HG03060 (cell line): Measurements from ENCODE around the gene PALM.
"Not testable (repeated sequence)": the region's sequence is repeated elsewhere in the genome, so short reads cannot be mapped to it uniquely, and the experiment has no call there.

Source experiments
- ATAC-seq: cut with Tn5 transposase; IDR thresholded peaks from one replicate; pipeline ENCODE4 v1.9.1; 2021; ENCODE audit warnings: low read depth, moderate number of reproducible peaks; ENCODE audit not compliant: unreplicated experiment

The PALM gene

DNA sequence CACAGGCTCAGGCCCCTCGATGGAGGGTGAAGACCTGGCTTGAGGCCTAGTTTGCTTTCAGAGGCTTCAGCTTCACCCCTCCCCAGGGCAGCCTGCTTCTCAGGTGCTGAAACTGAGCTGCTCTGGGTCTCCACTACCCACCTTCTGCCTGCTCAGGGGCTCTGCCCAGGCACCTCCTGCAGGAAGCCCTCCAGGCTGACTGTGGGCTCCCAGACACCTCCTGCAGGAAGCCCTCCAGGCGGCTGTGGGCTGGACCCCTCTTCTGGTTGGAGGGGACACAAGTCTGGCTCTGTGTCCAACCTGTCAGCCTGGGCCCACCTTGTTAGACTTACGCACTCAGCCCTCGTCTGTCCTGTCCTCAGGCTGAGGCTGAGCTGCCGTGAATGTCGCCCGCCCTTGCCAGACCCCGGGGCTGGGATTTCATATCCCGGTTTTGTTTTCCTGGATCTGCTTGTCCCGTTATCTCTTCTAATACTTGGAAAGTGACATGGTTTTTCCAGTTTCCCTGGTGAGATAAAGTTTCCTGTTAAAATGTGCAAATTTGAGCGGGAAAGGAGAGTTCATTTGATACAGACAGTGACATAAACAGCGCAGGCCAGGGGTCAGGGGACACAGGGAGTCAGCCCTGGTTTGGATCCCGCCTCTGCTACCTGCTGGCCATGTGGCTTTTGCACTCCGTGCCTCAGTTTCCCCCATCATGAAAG is 21.4 kb downstream of the PALM start:
- no peak for ATAC-seq

DNA sequence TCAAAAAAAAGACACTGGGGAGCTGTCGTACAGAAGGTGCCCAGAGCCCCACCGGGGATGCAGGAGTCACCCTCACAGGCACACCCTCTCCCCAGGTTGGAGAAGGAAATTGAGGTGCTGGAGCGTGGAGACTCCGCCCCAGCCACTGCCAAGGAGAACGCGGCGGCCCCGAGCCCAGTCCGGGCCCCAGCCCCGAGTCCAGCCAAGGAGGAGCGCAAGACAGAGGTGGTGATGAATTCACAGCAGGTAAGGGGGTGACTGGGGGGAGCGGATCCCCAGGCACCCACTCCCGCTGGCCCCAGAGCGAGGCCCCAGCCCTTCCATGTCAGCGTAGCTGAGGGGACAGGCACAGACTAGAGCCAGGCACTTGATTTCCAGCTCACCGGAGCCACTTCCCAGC is 22.3 kb downstream of the PALM start:
- ATAC-seq: no peak

DNA sequence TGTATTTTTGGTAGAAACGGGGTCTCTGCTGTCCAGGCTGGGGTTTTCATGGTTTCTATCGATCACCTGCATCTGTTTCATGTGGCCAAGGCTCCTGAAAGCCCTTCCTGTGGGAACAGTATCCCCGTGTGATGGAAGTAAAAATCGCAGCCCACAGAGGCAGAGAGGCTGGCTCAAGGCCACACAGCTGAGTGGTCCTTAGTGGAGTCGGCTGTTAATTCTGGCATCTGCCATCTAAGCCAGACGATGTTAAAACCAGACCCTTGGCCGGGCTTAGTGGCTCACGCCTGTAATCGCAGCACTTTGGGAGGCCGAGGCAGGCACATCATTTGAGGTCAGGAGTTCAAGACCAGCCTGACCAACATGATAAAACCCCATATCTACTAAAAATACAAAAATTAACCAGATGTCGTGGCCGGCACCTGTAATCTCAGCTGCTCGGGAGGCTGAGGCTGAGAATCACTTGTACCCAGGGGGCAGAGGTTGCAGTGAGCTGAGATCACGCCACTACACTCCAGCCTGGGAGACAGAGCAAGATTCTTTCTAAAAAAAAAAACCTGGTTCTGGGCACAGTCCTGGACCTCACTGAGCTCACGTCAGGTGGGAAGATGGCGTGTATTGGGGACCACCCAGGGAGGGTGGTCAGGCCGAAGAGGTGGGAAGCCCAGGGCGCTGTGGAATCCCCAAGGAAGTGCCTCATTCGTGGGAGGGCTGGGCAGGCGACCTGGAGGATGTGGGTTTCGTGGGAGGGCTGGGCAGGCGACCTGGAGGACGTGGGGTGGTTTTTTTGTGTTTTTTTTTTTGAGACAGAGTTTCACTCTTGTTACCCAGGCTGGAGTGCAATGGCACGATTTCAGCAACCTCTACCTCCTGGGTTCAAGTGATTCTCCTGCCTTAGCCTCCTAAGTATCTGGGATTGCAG is 23.7 kb downstream of the PALM start:
- ATAC-seq: no peak

GRCh38 chr19:734716-735115 is 26.0 kb downstream of the PALM start:
- ATAC-seq: no peak

DNA sequence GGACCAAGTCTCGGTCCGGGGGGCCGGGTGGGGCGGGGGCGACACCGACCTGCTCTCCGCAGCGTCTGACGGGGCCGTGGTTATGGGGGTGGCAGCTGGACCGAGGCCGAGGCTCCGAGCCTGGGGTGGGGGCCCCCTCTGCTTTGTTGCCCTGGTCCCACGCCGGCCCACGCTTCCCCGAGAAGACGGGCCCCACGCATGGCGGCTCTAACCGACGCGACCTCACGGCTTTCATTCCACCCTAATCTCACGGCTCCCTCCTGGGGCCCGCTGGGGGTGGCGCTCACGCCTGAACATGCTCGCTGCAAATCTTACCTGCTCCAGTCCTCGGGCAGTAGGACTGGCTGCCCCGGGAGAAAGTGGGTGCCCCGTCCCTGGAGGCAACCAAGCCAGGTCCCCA is 27.4 kb downstream of the PALM start:
- ATAC-seq: no peak

DNA sequence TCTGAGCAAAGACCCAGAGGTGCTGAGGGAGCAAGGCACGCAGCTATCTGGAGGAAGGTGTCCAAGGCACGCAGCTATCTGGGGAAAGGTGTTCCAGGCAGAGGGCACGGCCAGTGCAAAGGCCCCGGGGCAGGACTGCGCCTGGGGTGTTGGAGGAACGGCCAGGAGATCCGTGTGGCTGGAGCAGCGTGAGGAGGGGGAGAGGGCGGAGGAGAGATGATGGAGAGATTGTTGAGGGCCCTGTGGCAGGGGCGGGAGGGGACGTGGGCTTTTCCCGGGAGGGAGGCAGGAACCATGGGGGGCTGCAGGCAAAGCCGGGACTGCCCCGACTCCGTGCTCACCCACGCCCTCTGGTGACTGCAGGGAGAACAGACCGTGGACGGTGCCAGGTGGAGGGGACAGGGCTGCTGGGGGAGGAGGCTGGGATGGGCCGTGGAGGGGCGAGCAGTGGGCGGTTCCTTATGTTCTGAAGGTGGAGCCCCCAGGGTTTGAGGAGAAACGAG is 28.9 kb downstream of the PALM start:
- no peak for ATAC-seq

DNA sequence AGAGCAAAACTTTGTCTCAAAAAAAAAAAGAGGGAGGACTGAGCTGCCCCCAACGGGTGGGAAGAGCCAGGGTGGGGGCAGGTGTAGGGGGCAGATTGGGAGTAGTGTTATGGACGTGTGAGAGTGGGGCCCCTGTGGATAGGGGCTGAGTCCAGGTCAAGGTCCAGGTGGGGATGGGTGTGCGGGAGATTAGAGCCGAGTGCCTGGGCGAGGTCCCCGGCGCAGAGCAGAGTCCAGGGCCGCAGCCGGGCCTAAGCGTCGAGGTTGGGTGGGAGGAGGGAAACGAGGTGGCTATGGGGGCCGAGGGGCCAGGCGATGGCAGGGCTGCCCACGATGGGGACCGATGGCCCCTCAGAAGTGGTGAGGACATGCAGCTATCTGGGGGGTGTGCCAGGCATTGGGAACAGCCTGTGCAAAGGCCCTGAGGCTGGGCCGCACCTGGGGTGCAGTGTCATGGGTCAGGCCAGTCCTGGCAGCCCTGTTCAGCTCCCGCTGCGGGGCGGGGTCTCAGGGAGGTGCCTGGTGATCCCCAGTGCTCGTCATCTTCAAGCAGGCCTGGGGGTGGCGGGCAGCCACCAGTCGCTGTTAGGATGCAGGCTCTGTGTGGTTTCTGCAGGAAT is 29.9 kb downstream of the PALM start:
- ATAC-seq: no peak

DNA sequence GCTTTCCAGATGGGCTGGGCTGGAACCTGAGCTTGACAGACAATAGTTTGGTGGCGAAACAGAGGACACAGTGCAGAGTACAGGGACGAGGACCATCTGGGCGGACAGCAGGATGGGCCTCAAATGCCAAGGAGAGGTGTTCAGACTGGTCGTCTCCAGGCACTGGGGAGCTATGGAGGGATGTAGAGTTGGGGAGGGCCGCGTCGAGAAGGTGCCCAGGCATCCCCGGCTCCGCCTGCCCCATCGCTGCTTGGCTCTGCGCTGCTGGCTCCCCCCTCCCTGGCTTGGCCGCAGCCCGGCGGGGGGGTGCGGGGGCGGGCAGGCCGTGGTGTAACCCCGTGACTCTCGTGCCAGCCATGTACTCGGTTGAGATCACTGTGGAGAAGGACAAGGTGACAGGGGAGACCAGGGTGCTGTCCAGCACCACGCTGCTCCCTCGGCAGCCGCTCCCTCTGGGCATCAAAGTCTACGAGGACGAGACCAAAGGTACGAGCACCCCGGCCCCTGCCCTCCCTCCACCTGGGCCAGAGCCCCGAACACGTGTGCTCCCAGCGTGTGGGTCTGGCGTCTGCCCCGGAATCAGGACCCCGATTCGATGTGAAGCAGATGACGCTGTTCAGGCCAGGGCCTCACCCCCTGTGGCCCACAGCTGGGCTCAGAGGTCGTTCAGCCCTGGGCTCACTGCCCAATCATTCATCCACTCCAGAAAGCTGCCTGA is 31.4 kb downstream of the PALM start:
- no peak for ATAC-seq

- ATAC-seq: not testable (repeated sequence)
These were observed 32.2 kb downstream of the PALM start for GRCh38 chr19:740816-741505.

- ATAC-seq: no peak
These were observed 32.9 kb downstream of the PALM start for GRCh38 chr19:741506-742131.

DNA sequence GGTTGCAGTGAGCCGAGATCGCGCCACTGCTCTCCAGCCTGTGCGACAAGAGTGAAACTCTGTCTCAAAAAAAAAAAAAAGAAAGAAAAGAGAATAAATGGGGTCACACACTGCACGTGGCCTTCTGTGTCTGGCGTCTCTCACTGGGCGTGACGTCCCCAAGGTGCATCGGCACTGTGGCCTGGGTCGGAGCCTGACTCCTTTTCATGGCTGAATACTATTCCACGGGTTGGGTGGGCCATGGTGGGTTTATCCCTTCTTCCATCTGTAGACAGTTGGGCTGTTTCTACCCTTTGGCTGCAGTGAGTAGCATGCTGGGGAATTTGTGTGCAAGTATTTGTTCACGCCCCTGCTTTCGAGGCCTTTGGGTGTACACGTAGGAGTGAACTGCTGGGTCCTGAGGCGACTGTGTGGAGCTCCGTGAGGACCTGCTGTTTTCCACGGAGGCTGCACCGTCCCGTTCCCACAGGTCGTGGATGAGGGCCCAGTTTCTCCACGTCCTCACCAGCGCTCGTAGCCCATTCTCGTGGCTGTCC is 33.9 kb downstream of the PALM start:
- ATAC-seq: no peak

DNA sequence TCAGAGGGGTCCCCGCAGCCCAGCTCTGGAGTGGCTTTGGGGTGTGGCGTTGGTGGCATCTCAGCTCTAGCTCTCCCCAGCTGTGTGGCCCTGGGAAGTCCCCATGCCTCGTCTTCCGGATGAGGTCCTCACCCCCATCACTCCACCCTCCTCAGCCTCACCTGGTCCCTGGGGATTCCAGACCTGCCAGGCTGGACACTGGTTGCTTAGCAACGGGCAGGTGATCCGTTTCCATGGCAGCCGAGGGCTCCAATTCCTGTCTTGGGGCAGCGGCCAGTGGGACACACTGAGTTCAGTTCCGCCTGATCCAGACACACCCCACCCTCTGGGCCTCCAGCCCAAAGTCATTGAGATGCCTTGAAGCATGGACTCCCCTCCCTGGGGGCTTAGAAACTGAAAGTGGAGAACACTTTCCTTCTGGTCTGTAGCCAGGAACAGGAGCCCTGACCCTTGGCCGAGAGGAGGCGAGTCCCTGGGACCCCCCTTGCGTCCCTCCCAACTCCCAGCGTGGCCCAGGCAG is 34.5 kb downstream of the PALM start:
- no peak for ATAC-seq

GRCh38 chr19:745138-745537 is 36.4 kb downstream of the PALM start:
- not testable (repeated sequence) for ATAC-seq

DNA sequence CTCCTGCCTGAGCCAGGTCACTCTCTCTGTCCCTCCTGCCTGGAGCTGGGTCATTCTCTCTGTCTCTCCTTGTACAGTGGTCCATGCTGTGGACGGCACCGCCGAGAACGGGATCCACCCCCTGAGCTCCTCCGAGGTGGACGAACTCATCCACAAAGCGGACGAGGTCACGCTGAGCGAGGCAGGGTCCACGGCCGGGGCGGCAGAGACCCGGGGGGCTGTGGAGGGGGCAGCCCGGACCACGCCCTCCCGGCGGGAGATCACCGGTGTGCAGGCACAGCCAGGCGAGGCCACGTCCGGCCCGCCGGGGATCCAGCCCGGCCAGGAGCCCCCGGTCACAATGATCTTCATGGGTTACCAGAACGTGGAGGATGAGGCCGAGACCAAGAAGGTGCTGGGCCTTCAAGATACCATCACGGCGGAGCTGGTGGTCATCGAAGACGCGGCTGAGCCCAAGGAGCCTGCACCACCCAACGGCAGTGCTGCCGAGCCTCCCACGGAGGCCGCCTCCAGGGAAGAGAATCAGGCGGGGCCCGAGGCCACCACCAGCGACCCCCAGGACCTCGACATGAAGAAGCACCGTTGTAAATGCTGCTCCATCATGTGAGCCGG is 37.6 kb downstream of the PALM start:
- no peak for ATAC-seq

- no peak for ATAC-seq
These were observed 38.2 kb downstream of the PALM start for GRCh38 chr19:746956-747355.

- ATAC-seq: no peak
These were observed 38.9 kb downstream of the PALM start for GRCh38 chr19:747432-748273.

DNA sequence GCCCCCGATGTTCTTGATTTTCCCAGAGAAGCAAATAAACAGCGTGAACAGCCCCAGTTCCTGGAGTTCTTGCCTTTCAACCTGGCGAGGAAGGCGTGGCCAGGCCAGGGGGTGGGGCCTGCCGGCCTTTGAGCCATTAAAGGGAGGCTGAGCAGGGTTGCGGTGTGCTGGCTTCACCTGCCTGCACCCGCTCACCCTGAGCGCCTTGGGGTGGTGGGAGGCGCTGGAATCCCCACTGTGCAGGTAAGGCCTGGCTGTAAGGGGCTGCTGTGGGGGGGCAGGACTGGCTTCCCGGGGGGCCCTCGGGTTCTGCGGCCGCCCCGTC is 39.5 kb downstream of the PALM start:
- ATAC-seq: no peak

DNA sequence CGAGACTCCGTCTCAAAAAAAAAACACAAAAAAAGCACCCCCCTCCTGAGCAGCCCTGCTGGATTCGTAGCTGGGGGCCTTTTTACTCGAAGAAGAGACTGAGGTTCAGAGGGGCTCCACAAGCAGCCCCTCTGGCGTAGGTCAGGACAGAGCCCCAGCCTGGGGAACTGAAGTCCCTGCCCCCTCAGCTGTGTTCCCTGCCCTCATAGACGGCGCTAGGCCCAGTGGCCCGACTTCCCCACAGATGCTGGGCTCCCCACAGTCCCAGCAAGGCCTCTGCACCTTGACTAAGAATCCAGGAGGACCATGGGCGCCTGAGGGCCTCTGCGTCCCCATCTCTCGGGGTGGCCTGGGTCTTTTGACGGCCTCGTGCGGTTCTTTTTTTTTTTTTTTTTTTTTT is 41.1 kb downstream of the PALM start:
- ATAC-seq: no peak
